K562 (cell line): ENCODE data around the gene BAIAP3.

ENCODE experiments used
- CBX3 ChIP-seq, 2 experiments: IDR thresholded peaks; 1 replicate in 1 of 2; 2 replicates in 1 of 2; pipeline ENCODE4 v1.6.1; 2012; ENCODE audit warnings: inconsistent platforms in 2 of 2, low read length in 2 of 2, borderline replicate concordance in 1 of 2, control low read depth in 1 of 2
- CTCF ChIP-seq, 3 experiments: IDR thresholded peaks in 2 of 3; conservative IDR thresholded peaks in 1 of 3; 2 replicates each; pipeline ENCODE4 v1.5.1; 2011 to 2012; ENCODE audit warnings: low read length in 3 of 3, mild to moderate bottlenecking in 3 of 3, control low read depth in 2 of 3, improper control_type of control experiment in 1 of 3, inconsistent platforms in 1 of 3, low read depth in 1 of 3, mixed read lengths in 1 of 3, moderate library complexity in 1 of 3; ENCODE audit not compliant: insufficient read depth in 2 of 3
- FOXA3 ChIP-seq, 2 experiments: fragments of 450-650 bp in 1 of 2; sonication (generic) in 1 of 2; formaldehyde crosslinking; IDR thresholded peaks in 1 of 2; conservative IDR thresholded peaks in 1 of 2; 2 replicates each; pipeline versions ENCODE4 v1.4.0 to v1.8.0; 2020 to 2022; ENCODE audit warnings: mild to moderate bottlenecking in 2 of 2, missing genetic modification reagents in 1 of 2
- MBD2 ChIP-seq: sonication (generic); IDR thresholded peaks from 2 replicates; pipeline ENCODE4 v1.6.1; 2016; ENCODE audit warnings: low read depth, borderline replicate concordance
- POLR2AphosphoS5 ChIP-seq: IDR thresholded peaks from 2 replicates; pipeline ENCODE4 v1.6.1; 2011; ENCODE audit warnings: mild to moderate bottlenecking, low read depth, low read length, moderate library complexity; ENCODE audit not compliant: control insufficient read depth, insufficient read depth
- PRPF4 ChIP-seq: fragments of 200-400 bp; formaldehyde crosslinking; IDR thresholded peaks from one replicate; pipeline ENCODE4 v1.6.1; 2017; ENCODE audit warnings: low read length, low read depth, mild to moderate bottlenecking; ENCODE audit not compliant: insufficient read depth, poor library complexity, severe bottlenecking
- ZFX ChIP-seq: sonication (generic); formaldehyde crosslinking; IDR thresholded peaks from 2 replicates; pipeline ENCODE4 v1.8.0; 2022; ENCODE audit warnings: mild to moderate bottlenecking, missing genetic modification reagents, moderate library complexity
- TF ChIP-seq, protein P1 (sequence below): fragments of 200-600 bp; sonication (generic); IDR thresholded peaks from one replicate; pipeline ENCODE4 v1.6.1; 2012; ENCODE audit warnings: mild to moderate bottlenecking, low read depth, low read length, inconsistent platforms

- TF ChIP-seq FOXA3 (CRISPR knock-in tag; conservative IDR thresholded peaks at IDR 0.05 in 1 of 2, IDR thresholded peaks at IDR 0.05 in 1 of 2) (no peak), POLR2AphosphoS5 (0 out of 2 replicates have a peak, but pooled peaks have one; percentile 9), CTCF (IDR thresholded peaks at IDR 0.05 in 2 of 3, conservative IDR thresholded peaks at IDR 0.05 in 1 of 3; ENCODE audit: insufficient read depth in 2 of 3, low read depth in 1 of 3, low read length in 3 of 3) (no peak), PRPF4 (no peak), CBX3 (IDR thresholded peaks at IDR 0.05; ENCODE audit: borderline replicate concordance in 1 of 2, low read length in 2 of 2) (no peak), ZFX (CRISPR knock-in tag) (no peak), MBD2 (no peak)
- TF ChIP-seq, protein P1, sequence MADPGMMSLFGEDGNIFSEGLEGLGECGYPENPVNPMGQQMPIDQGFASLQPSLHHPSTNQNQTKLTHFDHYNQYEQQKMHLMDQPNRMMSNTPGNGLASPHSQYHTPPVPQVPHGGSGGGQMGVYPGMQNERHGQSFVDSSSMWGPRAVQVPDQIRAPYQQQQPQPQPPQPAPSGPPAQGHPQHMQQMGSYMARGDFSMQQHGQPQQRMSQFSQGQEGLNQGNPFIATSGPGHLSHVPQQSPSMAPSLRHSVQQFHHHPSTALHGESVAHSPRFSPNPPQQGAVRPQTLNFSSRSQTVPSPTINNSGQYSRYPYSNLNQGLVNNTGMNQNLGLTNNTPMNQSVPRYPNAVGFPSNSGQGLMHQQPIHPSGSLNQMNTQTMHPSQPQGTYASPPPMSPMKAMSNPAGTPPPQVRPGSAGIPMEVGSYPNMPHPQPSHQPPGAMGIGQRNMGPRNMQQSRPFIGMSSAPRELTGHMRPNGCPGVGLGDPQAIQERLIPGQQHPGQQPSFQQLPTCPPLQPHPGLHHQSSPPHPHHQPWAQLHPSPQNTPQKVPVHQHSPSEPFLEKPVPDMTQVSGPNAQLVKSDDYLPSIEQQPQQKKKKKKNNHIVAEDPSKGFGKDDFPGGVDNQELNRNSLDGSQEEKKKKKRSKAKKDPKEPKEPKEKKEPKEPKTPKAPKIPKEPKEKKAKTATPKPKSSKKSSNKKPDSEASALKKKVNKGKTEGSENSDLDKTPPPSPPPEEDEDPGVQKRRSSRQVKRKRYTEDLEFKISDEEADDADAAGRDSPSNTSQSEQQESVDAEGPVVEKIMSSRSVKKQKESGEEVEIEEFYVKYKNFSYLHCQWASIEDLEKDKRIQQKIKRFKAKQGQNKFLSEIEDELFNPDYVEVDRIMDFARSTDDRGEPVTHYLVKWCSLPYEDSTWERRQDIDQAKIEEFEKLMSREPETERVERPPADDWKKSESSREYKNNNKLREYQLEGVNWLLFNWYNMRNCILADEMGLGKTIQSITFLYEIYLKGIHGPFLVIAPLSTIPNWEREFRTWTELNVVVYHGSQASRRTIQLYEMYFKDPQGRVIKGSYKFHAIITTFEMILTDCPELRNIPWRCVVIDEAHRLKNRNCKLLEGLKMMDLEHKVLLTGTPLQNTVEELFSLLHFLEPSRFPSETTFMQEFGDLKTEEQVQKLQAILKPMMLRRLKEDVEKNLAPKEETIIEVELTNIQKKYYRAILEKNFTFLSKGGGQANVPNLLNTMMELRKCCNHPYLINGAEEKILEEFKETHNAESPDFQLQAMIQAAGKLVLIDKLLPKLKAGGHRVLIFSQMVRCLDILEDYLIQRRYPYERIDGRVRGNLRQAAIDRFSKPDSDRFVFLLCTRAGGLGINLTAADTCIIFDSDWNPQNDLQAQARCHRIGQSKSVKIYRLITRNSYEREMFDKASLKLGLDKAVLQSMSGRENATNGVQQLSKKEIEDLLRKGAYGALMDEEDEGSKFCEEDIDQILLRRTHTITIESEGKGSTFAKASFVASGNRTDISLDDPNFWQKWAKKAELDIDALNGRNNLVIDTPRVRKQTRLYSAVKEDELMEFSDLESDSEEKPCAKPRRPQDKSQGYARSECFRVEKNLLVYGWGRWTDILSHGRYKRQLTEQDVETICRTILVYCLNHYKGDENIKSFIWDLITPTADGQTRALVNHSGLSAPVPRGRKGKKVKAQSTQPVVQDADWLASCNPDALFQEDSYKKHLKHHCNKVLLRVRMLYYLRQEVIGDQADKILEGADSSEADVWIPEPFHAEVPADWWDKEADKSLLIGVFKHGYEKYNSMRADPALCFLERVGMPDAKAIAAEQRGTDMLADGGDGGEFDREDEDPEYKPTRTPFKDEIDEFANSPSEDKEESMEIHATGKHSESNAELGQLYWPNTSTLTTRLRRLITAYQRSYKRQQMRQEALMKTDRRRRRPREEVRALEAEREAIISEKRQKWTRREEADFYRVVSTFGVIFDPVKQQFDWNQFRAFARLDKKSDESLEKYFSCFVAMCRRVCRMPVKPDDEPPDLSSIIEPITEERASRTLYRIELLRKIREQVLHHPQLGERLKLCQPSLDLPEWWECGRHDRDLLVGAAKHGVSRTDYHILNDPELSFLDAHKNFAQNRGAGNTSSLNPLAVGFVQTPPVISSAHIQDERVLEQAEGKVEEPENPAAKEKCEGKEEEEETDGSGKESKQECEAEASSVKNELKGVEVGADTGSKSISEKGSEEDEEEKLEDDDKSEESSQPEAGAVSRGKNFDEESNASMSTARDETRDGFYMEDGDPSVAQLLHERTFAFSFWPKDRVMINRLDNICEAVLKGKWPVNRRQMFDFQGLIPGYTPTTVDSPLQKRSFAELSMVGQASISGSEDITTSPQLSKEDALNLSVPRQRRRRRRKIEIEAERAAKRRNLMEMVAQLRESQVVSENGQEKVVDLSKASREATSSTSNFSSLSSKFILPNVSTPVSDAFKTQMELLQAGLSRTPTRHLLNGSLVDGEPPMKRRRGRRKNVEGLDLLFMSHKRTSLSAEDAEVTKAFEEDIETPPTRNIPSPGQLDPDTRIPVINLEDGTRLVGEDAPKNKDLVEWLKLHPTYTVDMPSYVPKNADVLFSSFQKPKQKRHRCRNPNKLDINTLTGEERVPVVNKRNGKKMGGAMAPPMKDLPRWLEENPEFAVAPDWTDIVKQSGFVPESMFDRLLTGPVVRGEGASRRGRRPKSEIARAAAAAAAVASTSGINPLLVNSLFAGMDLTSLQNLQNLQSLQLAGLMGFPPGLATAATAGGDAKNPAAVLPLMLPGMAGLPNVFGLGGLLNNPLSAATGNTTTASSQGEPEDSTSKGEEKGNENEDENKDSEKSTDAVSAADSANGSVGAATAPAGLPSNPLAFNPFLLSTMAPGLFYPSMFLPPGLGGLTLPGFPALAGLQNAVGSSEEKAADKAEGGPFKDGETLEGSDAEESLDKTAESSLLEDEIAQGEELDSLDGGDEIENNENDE, result no peak
These were observed 23.3 kb upstream of the BAIAP3 start for GRCh38 chr16:1309888-1310831.
